Lower leg skin (tissue), 4 donors: Measurements from ENCODE around the gene NKAPL. TPM values are rescaled to one million over a fixed set of nuclear protein-coding genes. Genes with fewer than 3 reads are reported as not detected.

Source experiments
- DNase-seq, 2 donors: peaks; one replicate each; pipeline ENCODE4 v3.0.0-alpha.2; 2019; ENCODE audit warnings: low spot score in 2 of 2
- H3K4me3 ChIP-seq: fragments of 200-600 bp; sonication (generic); 2 replicates; pipeline ENCODE4 v1.5.1; 2017; ENCODE audit warnings: mild to moderate bottlenecking, low read depth; ENCODE audit not compliant: poor library complexity, severe bottlenecking
- CTCF ChIP-seq, 3 donors: fragments of 450-650 bp; IDR thresholded peaks; one replicate each; pipeline ENCODE4 v1.5.1; 2016; ENCODE audit warnings: antibody characterized with exemption in 3 of 3, mild to moderate bottlenecking in 3 of 3, moderate library complexity in 2 of 3
- POLR2A ChIP-seq, 2 donors: fragments of 450-650 bp; IDR thresholded peaks; one replicate each; pipeline ENCODE4 v1.6.1; 2016 to 2017; ENCODE audit warnings: antibody characterized with exemption in 2 of 2, mild to moderate bottlenecking in 1 of 2, moderate library complexity in 1 of 2
- WGBS, 2 donors: methylation state at CpG; one replicate each; pipeline ENCODE4 v1.1.5; 2018; 5-methylcytosine and 5-hydroxymethylcytosine counted together
- intact Hi-C: fragments of 100-400 bp; cut with DNase I; formaldehyde crosslinking; loops from one replicate; pipeline ENCODE4 v1.15.0; 2023; ENCODE audit warnings: low total_unique reads
- total RNA-seq, 4 donors: library from RNA; depleted of rRNA; stranded (reverse); fragments of >200 nt; gene quantifications; one replicate each; pipeline ENCODE4 v1.1.0, GENCODE V29; 2016

The NKAPL gene
- total RNA-seq, 4 donors from 2014 or later: 0.42 to 1.1 (median 0.75) TPM; not detected in 1

DNA sequence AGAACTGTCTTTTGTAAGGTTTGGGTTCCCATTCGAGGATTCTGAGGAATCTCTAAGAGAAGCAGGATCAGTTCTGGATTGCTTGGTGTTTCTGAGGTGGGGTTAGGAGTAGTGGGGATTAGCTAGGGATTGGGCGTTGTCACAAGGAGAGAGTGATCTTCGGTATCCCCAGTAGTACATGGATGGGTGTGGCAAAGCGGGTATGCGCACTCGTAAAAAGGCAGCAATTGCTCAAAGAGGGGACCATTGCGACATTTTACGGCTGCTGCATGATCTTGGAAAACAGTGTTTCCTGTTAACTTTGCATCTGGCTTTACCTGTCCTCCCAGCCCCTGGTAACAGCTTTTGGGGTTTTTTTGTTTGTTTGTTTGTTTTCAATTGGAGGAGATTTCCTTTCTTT is 43.7 kb upstream of the NKAPL start:
- H3K4me3 ChIP-seq: no peak overlapping the region
- intact Hi-C loops: no loop called here
- DNase-seq: no peak
- WGBS, 2 donors: 41 to 47% methylated on average over 8 of the region's 8 CpGs
- TF ChIP-seq POLR2A (IDR thresholded peaks at IDR 0.05) (no peak), CTCF (IDR thresholded peaks at IDR 0.05) (no peak)

GRCh38 chr6:28217890-28218289 is 41.2 kb upstream of the NKAPL start:
- TF ChIP-seq CTCF (IDR thresholded peaks at IDR 0.05) (no peak), POLR2A (IDR thresholded peaks at IDR 0.05) (no peak)
- DNase-seq: no peak
- intact Hi-C loops: no loop called here
- no peak overlapping the region for H3K4me3 ChIP-seq
- WGBS, 2 donors: 92 to 95% methylated on average over 12 of the region's 12 CpGs

DNA sequence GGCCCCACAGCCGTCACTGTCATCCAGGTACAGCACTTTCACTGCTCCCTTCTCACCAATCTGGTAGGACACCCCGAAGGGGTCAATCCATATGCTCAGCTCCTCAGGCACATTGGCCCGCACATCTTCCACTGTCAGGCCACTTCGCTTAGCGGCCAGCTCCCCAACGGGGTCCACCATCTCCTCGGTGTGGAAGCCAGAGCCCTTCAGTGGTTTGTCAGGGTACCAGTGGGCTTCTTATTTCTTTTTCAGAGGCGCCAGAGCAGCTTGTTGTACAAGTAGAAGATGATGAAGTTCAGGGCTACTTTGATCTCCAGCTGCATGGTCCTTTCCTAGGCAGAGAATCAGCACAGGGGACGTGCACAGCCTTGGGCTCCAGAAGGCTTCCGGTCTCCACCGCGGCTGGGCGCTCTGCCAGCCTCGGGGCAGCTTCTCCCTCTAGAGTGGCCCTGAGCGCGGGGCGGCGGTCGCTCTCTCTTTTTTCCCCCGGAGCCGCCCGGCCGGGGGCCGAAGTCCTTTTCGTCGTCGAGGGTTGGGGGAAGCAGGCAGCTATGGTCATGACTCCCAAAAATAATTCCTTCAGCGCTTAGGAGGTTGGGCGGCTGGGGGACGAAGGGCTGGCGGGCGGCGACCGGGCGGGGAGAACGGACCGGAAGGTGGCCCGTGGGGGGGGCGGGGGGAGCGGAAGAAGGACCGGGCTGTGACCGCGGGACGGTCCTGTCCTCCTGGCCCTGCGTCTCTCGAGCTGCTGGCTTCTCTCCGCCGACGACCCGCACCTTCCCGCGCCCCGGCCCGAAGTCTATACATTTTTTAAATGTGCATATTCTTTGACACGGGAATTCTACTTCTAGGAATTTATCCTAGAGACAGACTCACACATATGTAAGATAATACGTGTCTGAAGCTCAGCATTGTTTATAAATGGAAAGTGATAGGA is 40.5 kb upstream of the NKAPL start:
- intact Hi-C loops: no loop called here
- 15% methylated on average over 36 to 48 of the region's 56 CpGs for WGBS, 2 donors
- peak; percentile 45 to 92 for DNase-seq

DNA sequence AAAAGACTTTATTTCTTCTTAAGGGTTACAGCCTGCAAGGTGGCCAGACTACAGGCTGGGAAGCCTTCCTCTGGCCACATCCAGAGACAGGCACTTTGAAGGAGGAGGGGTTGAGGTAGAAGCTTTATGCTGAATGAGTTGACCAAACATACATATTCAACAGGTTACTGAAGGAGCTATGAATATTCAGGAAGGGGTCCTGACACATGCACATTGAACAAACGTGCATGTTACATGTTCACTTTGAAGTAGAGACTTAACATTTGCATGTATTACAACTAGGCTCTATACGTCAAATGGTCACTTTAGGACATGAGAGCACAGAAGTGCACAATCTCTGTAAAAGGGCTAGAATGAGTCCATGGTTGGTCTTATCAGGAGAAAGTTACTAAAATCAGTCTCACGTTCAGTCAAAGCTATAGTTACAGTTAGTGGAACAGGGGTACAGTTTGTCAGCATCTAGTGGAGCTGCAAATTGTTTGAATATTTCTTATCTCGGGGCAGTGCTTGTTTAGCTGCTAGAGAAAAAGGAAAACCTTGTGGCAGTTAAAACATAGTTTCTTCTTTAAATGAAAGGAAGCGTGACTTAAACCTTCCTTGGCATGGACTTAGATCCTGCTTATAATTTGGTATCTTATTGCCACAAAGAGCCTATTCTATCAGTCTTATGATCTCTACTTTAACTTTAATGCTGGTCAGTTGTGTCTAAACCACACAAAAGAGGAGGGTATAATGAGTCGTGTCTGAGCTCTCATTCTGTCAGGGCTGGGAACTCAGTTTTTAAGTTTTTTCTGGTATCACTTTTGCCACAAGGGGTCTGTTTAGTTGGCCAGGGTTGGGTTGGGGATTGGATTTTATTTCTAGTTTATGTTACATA is 38.6 kb upstream of the NKAPL start:
- 36 to 39% methylated on average over 6 of the region's 6 CpGs for WGBS, 2 donors
- no peak for TF ChIP-seq POLR2A (IDR thresholded peaks at IDR 0.05)
- no peak for TF ChIP-seq CTCF (IDR thresholded peaks at IDR 0.05)
- intact Hi-C loops: no loop called here
- H3K4me3 ChIP-seq: no peak overlapping the region
- DNase-seq: no peak

More for the DNA sequence above, 40.5 kb upstream of the NKAPL start:
- TF ChIP-seq CTCF (IDR thresholded peaks at IDR 0.05): no peak
- no peak for TF ChIP-seq POLR2A (IDR thresholded peaks at IDR 0.05)
- H3K4me3 ChIP-seq: peak overlapping the region; percentile 67

DNA sequence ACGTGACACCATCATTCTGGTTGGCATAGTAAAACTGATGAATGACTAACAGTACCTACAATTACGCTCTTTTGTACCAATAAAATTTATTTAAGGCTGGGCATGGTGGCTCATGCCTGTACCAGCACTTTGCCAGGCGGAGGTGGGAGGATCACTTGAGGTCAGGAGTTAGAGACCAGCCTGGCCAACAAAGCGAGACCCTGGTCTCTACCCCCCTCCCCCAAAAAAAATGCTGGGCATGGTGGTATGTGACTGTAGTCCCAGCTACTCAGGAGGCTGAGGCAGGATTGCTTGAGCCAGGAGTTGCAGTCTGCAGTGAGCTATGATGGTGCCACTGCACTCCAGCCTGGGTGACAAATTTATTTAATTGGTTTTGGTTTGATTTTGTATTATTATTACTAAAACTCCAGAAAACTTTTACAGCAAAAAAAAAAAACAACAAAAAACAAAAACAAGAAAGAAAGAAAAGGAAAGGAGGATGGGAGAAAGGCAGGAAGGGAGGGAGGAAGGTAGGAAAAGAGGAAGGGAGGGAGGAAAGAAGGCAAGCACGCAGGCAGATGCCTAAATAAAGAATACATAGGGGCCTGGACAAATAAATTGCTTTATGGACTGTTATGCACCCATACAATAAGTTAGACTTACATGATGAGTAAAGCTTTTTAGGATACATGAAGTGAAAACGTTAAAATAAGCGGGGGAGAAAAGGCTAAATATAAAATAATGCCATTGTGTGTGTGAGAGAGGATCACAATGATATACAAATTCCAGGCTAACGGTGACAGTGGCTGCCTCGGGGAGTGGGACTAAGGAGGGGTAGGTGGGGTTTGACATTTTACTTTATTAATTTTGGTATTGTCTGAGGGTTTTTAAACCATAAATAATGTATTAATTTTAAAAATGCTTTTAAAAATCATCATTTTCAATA is 34.7 kb upstream of the NKAPL start:
- TF ChIP-seq POLR2A (IDR thresholded peaks at IDR 0.05): no peak
- no peak for TF ChIP-seq CTCF (IDR thresholded peaks at IDR 0.05)
- intact Hi-C loops: no loop called here
- 52 to 55% methylated on average over 8 to 9 of the region's 9 CpGs for WGBS, 2 donors
- H3K4me3 ChIP-seq: no peak overlapping the region
- DNase-seq: no peak
